Neural cell (in vitro differentiated cells): ENCODE measurements around the gene RAB28. TPM values are rescaled to one million over a fixed set of nuclear protein-coding genes. Genes with fewer than 3 reads are reported as not detected.
A peak's percentile ranks its signal among the peaks of the same experiment; 100 is the strongest.

Experiments used
- H2AFZ ChIP-seq: fragments of 200-600, 300-800 bp; sonication (generic), shearing (Covaris generic); 2 replicates; pipeline ENCODE4 v1.6.0; 2014; ENCODE audit warnings: low read depth, mild to moderate bottlenecking, antibody characterized with exemption, low read length, moderate library complexity
- H3F3A ChIP-seq: fragments of 200-600 bp; shearing (Covaris generic); 2 replicates; pipeline ENCODE4 v1.6.1; 2016; ENCODE audit warnings: mild to moderate bottlenecking, moderate library complexity, mixed read lengths, antibody characterized with exemption, low read length; ENCODE audit not compliant: insufficient read depth, poor library complexity, severe bottlenecking
- H3K27ac ChIP-seq: fragments of 200-600, 300-800 bp; sonication (generic), shearing (Covaris generic); 2 replicates; pipeline ENCODE4 v1.5.1; 2014; ENCODE audit warnings: mild to moderate bottlenecking, low read length, moderate library complexity
- H3K27me3 ChIP-seq: fragments of 300-800, 200-600 bp; sonication (generic), shearing (Covaris generic); 2 replicates; pipeline ENCODE4 v1.6.0; 2014; ENCODE audit warnings: mild to moderate bottlenecking, low read depth, low read length, moderate library complexity; ENCODE audit not compliant: insufficient read depth
- H3K36me3 ChIP-seq: fragments of 300-800, 200-600 bp; sonication (generic), shearing (Covaris generic); 2 replicates; pipeline ENCODE4 v1.5.1; 2014; ENCODE audit warnings: mild to moderate bottlenecking, antibody characterized with exemption, low read length, moderate library complexity; ENCODE audit not compliant: insufficient read depth
- H3K4me2 ChIP-seq: fragments of 300-800, 200-600 bp; sonication (generic), shearing (Covaris generic); 2 replicates; pipeline ENCODE4 v1.6.0; 2014; ENCODE audit warnings: mild to moderate bottlenecking, low read length
- H3K4me3 ChIP-seq: fragments of 300-800, 200-600 bp; sonication (generic), shearing (Covaris generic); 2 replicates; pipeline ENCODE4 v1.5.1; 2014; ENCODE audit warnings: mild to moderate bottlenecking, low read length, moderate library complexity
- H3K79me2 ChIP-seq: fragments of 200-600 bp; shearing (Covaris generic); replicated peaks from 2 replicates; pipeline ENCODE4 v1.6.0; 2014; ENCODE audit warnings: mild to moderate bottlenecking, low read length, moderate library complexity; ENCODE audit not compliant: insufficient read depth
- H3K9ac ChIP-seq: fragments of 300-800, 200-600 bp; sonication (generic), shearing (Covaris generic); 2 replicates; pipeline ENCODE4 v1.6.1; 2016; ENCODE audit warnings: mild to moderate bottlenecking, low read length, mixed read lengths
- H3K9me2 ChIP-seq: fragments of 200-600 bp; shearing (Covaris generic); 2 replicates; pipeline ENCODE4 v1.6.1; 2016; ENCODE audit warnings: mild to moderate bottlenecking, low read length, mixed read lengths; ENCODE audit not compliant: insufficient read depth
- H3K9me3 ChIP-seq: fragments of 200-600, 300-800 bp; sonication (generic), shearing (Covaris generic); 2 replicates; pipeline ENCODE4 v1.6.1; 2016; ENCODE audit warnings: mild to moderate bottlenecking, mixed run types, low read length, moderate library complexity, mixed read lengths
- H4K20me1 ChIP-seq: fragments of 200-600 bp; shearing (Covaris generic); 2 replicates; pipeline ENCODE4 v1.6.1; 2016; ENCODE audit warnings: mild to moderate bottlenecking, mixed run types; ENCODE audit not compliant: insufficient read depth
- CTCF ChIP-seq: fragments of 450-650 bp; IDR thresholded peaks from 2 replicates; pipeline ENCODE4 v1.5.1; 2014; ENCODE audit warnings: antibody characterized with exemption, mild to moderate bottlenecking, moderate library complexity; ENCODE audit not compliant: poor library complexity, severe bottlenecking
- EP300 ChIP-seq: fragments of 450-650 bp; conservative IDR thresholded peaks from 2 replicates; pipeline ENCODE4 v1.6.1; 2014; ENCODE audit warnings: antibody characterized with exemption, mild to moderate bottlenecking, moderate library complexity; ENCODE audit not compliant: poor library complexity, severe bottlenecking
- EZH2 ChIP-seq: fragments of 200-600, 300-800 bp; shearing (Covaris generic), sonication (generic); IDR thresholded peaks from 2 replicates; pipeline ENCODE4 v1.6.1; 2014; ENCODE audit warnings: antibody characterized with exemption, low read length, borderline replicate concordance, mild to moderate bottlenecking; ENCODE audit not compliant: insufficient read depth, poor library complexity, severe bottlenecking
- MXI1 ChIP-seq: fragments of 450-650 bp; conservative IDR thresholded peaks from 2 replicates; pipeline ENCODE4 v1.6.1; 2014; ENCODE audit warnings: antibody characterized with exemption, mild to moderate bottlenecking; ENCODE audit not compliant: poor library complexity, severe bottlenecking
- POLR2AphosphoS5 ChIP-seq: IDR thresholded peaks from 2 replicates; pipeline ENCODE4 v1.6.1; 2012
- RAD21 ChIP-seq: fragments of 450-650 bp; conservative IDR thresholded peaks from 2 replicates; pipeline ENCODE4 v1.6.1; 2014; ENCODE audit warnings: antibody characterized with exemption, mild to moderate bottlenecking, moderate library complexity
- REST ChIP-seq: IDR thresholded peaks from 2 replicates; pipeline ENCODE4 v1.6.1; 2012; ENCODE audit warnings: borderline replicate concordance
- SMC3 ChIP-seq: fragments of 450-650 bp; conservative IDR thresholded peaks from 2 replicates; pipeline ENCODE4 v1.6.1; 2014; ENCODE audit warnings: antibody characterized with exemption, mild to moderate bottlenecking, moderate library complexity; ENCODE audit not compliant: poor library complexity
- TAF1 ChIP-seq: IDR thresholded peaks from 2 replicates; pipeline ENCODE4 v1.6.1; 2012; ENCODE audit warnings: low read depth
- polyA plus RNA-seq: library from polyadenylated mRNA; depleted of rRNA; stranded (reverse); fragments of >200 nt; gene quantifications from 2 replicates; pipeline ENCODE4 v1.2.3, GENCODE V29; 2014

RAB28 gene
- polyA plus RNA-seq, 1 donor from 2014 or later, result 60.7 TPM

- Histone ChIP-seq H3K79me2 (peaks cover 40% of the 10 kb centered on the region), H3K9me2 (no peaks in the 10 kb centered on the region), H3K4me3 (peak overlapping the region; percentile 83), H3K9ac (peak overlapping the region; percentile 89), H3K27ac (peak overlapping the region; percentile 94), H3K27me3 (no peaks in the 10 kb centered on the region), H3K4me2 (peak overlapping the region; percentile 44), H3K9me3 (no peaks in the 10 kb centered on the region), H4K20me1 (no peaks in the 10 kb centered on the region), H2AFZ (peak overlapping the region; percentile 87), H3K36me3 (no peaks in the 10 kb centered on the region), H3F3A (no peaks in the 10 kb centered on the region)
- TF ChIP-seq EP300 (peak; percentile 63), TAF1 (no peak), MXI1 (peak; percentile 46), POLR2AphosphoS5 (peak; percentile 81), SMC3 (peak; percentile 24)
Observed at GRCh38 chr4:13484749-13485221, 645 bp upstream of the RAB28 start.

GRCh38 chr4:13483768-13484121, 395 bp downstream of the RAB28 start:
- Histone ChIP-seq H3K36me3 (no peaks in the 10 kb centered on the region), H3F3A (no peaks in the 10 kb centered on the region), H3K79me2 (peaks cover 46% of the 10 kb centered on the region), H3K4me2 (peak overlapping the region; percentile 83), H2AFZ (peak overlapping the region; percentile 87), H3K9ac (peak overlapping the region; percentile 89), H3K27ac (peak overlapping the region; percentile 94), H3K27me3 (no peaks in the 10 kb centered on the region), H3K9me2 (no peaks in the 10 kb centered on the region), H3K9me3 (no peaks in the 10 kb centered on the region), H4K20me1 (no peaks in the 10 kb centered on the region), H3K4me3 (peak overlapping the region; percentile 83)
- no peak for TF ChIP-seq EP300
- no peak for TF ChIP-seq TAF1
- TF ChIP-seq MXI1, result no peak
- no peak for TF ChIP-seq CTCF
- no peak for TF ChIP-seq REST
- TF ChIP-seq RAD21, result no peak
- no peak for TF ChIP-seq EZH2
- no peak for TF ChIP-seq SMC3
- TF ChIP-seq POLR2AphosphoS5, result no peak
